GM19452 (cell line): ENCODE measurements around the gene SEMA6A.
A peak's percentile ranks its signal among the peaks of the same experiment; 100 is the strongest.
"Not testable (repeated sequence)": the region's sequence is repeated elsewhere in the genome, so short reads cannot be mapped to it uniquely, and the experiment has no call there.

Experiments
- ATAC-seq: cut with Tn5 transposase; IDR thresholded peaks from one replicate; pipeline ENCODE4 v1.9.1; 2021; ENCODE audit not compliant: unreplicated experiment

Gene SEMA6A

DNA sequence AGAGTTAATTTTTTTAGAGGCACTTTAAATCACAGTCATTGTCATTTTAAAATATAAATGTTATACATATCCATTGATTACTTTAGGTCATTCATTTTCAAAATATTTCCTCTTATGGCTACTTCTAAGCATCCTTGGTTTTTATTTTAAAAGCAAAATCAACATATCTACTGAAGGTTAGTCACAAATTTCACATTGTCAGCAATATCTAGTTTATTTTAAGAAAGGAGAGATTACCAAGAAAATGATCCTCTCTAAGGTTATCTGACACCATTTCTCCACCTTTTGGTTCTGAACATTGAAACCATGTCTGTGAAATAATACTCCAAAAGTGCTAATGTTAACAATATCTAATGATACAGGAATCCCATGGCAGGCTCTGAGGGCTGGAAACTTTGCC, 24.5 kb downstream of the SEMA6A start:
- ATAC-seq: no peak

DNA sequence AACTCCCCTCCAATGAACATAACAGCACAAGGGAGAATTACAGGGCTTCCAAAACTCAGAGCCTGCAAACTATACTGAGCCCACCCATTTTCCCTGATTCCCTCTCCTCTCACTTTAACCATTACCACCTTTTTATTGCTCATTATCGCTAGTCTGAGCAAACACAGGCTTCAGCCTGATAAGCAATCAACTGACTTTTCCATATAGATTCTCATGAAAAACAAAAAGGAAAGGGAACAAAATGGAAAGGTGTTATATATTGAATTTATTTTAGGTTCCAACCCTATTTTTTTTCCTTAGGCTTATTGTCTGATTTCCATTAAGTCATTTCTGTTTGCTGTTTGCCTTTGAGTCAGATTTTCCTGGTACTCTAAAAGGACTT, 27.9 kb downstream of the SEMA6A start:
- ATAC-seq: no peak

DNA sequence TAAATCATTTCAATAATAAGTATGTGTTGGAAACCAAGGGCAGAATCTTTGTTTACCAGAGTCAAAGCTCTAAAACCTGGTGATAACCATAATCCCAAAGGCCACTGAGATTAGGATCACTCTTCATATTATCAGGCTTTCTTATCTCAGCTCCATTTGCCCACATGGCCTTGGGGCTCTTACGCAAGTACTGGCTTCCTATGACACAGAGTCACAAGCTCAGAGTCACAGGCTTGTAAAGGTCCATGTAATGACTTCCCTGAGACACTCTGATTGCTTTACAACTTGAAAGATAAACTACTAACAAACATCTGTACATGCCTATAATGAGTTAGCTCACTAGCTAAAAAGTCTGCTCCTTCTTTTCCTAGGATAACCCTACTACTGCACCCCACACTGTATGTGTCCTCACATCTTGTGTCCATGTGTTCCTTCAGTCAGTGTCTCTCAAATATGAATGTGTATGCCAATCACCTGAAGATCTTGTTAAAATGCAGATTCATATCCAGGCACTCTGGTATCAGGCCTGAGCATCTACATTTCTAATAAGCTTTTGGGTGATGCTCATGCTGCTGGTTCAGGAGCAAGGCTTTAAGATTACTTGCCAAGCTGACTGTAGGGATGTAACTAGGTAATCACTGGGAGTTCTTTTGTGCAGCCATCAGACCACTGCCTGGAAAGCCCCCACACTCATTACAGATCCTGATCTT, 28.4 kb downstream of the SEMA6A start:
- no peak for ATAC-seq

DNA sequence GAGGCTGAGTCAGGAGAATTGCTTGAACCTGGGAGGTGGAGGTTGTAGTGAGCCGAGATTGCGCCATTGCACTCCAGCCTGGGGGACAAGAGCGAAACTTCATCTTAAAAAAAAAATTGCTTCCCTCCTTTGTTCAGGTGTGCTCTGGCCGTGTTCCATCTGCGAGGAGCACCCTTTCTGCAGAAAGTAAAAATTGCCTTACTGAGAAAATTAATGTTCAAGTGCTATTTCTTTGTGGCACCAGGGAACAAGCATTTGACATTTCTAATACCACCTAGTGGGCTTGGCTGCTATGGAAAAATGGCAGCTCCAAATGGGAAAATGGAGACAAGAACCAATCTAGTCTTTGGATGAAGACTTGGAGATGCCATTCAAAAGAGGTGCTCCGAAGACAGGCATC, 29.2 kb downstream of the SEMA6A start:
- not testable (repeated sequence) for ATAC-seq

DNA sequence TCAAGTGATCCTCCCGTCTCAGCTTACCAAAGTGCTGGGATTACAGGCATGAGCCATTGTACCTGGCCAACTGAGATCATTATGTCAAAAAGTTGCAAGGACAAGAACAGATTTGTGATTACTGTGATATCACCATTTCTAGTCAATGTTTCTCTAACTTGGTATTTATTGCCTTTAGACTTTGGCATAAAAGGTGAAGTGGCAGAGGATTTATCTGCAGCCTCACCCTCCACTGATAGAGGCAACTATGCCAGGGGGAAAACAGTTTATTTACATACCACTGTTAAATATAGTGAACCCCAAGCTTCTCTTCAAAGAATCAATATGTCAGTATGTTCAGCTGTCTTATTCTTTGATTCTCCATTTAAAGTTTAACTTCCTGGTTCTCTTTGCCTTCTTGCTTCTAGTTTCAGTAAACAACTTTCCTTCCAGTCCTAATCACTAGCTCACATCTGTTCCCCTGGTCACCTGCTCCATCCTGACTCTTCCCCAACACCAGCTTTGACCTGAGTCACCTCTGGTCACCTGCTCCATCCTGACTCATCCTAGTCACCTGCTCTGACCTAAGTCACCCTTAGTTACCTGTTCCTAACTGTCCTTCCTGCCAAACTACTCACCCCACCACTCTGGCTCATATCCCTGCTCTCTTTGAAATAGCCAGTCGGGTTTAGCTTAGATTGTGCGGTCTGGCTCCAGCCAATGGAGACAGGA, 29.9 kb downstream of the SEMA6A start:
- no peak for ATAC-seq

DNA sequence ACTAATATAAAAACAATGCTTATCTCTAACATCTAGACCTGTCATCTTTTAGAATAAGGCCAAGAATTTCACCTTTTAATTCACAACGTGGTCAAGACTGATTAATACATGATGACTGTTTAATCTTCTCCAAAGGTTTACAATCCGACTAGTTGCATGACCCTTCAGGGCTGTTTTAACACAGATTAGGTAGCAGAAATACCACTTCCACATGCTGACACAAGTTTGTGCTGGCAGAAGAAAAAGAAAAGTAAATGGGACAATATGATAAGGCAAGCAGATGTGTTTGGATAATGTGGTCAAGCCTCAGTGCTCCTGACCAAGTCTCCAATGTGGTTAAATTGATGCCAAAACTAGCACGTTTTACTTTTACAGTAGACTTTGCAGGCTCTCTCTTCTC, 31.1 kb downstream of the SEMA6A start:
- ATAC-seq: no peak

DNA sequence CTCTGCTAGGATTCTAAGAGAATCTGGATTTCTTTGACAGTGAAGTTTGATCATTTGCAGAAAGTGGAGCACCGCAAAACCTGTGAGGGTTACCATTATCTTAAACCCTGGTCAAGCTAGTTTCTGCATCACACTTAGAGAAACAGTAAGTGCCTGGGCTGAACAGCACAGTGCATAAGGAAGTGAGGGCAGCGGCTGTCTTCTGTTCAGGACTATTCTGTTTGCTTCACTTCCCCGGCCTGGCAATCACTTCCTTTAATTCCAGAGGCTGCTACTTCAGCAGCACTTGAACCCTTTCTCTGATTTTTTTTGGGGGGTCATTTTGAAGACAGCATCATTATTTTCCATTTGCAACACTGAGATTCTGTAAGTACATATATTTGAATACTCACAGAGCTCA, 32.0 kb downstream of the SEMA6A start:
- no peak for ATAC-seq

DNA sequence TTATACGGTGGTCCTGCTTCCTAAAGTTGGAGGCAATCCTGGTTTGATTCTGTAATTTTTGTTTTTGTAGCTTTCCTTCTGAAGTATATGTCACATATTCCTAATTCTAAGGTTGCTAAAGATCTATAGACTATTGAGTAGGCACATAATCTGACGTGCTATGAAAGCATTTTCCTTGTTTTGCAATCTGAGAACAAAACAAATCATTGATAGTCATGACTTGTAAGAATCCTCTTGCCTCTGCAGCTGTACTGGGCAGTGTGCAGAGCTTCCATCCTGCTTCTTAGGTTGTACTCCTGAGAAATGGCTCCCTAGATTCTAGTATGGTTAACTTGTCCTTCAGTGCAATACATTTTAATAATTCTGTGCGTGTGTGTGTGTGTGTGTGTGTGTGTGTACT, 35.4 kb downstream of the SEMA6A start:
- ATAC-seq: no peak

DNA sequence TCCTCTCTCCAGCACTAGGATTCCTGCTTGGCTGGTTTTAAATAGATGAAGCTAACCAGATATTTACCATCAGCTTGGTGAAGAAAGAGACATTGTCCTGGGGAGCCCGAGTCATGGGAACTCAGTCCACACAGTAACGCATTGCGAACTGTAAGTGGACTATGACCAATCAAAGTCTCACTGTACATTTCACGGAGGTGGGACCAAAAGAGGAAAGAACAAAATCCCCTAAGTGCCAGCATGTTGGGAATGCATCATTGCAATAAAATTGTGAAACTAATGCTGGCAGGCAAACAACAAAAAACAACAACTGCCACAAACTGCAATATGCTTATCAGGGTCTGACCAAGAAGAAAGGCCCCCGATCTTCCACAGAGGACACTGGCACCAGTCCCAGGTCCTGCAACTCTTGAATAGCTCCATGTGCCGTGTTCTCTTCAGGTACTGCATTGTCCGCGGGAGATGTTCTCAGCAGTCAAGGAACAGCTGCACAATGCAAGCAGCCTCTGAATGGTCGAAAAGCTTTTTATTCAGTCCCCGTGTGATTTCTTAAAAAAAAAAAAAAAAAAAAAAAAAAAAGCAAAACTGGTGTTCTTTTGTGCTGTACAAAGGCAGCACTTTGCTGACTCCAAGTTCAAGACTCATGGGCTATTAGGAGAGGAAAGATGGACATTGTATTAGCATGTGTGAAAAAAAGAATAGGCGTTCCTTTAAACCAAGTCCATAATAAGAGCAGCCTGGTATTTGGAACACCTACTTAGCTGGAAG, 38.1 kb downstream of the SEMA6A start:
- no peak for ATAC-seq

DNA sequence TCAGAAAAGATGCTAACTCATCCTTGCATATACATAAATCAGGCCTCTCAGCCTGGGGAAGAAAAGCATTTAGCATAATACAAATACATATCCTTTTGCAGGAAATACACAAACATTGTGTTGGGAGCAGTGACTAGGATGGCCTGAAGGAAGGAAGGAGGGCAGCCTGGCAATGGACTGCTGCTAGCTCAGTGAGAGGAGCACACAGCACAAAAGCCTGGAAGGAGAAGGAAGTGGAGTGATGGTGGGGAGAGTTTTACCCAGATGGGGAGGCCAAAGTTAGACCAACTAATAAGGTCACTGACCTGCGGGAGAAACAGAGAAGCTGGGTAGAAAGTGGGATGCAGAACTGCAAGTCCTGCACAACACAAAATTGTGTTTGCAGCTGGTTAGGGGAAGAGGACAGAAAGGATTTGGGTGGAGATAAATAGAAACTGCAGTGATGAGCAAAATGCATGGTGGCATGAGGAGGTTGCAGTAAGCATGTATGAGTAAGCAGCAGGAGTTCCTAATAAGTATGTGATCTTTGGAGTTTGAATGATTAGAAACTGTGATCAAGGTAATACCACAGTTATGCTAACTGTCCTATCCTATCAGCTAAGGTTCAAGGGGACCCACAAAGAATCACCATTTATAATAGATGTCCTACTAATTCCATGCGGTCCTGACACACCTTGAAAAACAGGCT, 39.5 kb downstream of the SEMA6A start:
- no peak for ATAC-seq

DNA sequence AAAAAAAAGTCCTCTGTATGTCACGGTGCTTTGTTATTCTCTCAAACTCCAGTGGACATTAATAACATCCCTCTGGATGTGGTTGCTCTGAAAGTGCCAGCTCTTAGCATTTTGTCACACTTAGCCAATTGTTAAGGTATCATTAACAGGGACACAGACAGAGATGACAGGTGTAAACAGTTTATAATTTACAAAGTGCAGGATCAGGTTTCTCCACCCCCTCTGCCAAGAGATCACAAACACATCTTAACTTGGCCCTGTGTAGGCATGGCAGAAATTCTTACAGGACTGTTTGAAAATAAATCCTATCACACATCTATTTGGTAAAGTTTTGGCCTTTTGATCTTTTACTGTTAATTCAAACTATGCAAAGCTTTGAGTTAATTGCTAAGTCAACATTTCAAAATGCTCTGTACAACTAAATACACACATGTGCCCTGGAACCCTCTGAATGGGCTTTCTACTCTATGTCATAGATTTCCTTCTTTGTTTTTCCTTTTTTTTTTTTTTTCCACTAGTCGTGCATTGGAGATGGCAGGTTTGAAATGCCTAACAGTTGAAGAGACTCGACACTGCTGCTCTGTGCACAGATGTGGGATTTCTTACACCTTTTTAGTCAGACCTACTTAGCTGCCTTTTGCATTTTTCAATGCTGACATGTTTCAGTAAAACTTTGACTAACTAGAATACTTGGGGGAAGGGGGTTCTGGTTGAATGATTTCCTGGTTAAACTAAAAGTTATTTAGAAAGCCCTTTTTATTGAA, 41.7 kb downstream of the SEMA6A start:
- peak; percentile 81 for ATAC-seq

DNA sequence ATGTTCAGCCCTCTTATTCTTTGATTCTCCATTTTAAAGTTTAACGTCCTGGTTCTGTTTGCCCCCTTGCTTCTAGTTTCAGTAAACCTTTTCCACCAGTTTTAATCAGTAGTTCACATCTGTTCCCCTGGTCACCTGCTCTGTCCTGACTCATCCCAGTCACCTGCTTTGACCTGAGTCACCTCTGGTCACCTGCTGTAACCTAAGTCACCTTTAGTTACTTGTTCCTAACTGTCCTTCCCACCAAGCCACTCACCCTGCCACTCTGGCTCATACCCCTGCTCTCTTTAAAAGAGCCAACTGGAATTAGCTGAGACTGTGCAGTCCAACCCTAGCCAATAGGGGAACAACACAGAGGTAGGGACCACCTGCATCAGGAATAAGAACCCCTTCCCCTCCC, 43.0 kb downstream of the SEMA6A start:
- no peak for ATAC-seq

DNA sequence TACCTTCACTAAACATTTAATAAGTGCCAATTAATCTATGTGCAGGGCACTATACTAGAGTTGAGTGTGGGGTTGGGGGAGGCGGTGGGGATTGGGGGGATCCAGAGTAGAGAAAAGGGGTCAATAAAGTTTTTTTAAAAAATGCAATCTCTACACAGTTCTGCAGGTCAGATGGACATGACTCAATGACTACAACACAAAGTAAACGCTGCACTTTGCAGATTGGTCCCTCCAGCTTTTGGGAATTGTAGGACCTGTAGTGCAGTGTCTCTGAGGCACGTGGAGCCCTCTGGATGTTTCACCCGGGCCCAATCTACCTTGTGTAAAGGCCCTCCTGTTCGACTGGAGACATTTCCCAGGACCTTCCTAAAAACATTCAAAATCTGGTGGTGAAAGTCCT, 43.5 kb downstream of the SEMA6A start:
- no peak for ATAC-seq

DNA sequence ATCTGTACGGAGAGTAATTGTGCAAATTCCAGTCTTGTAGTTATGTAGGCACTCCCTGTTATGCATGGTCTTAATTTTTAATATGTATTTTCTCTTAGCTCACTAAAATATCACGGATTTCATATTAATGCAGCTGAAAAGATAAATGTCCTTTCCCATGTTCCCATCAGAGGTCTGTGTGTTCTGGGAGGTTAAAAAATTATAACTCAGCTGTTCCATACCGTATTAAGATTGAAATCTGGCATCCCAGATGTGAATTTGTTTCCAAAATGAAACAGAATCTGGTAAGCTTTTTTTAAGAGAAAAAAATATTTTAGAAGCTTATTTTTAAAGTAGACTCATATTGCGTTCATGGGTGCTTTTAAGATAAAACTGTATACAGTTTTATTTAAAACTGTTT, 44.3 kb downstream of the SEMA6A start:
- ATAC-seq: no peak

DNA sequence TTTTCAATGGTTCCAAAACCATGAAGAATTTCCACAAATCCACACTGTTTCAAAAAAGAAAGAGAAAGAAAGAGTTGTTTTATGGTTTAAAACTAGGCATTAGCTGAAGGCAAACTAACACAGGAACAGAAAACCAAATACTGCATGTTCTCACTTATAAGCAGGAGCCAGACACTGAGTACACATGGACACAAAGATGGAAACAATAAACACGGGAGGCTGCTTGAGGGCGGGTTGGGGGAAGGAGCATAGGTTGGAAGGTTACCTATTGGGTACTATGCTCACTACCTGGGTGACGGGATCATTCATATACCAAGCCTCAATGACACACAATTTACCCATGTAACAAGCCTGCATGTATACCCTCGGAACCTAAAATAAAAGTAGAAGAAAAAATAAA, 45.0 kb downstream of the SEMA6A start:
- no peak for ATAC-seq

DNA sequence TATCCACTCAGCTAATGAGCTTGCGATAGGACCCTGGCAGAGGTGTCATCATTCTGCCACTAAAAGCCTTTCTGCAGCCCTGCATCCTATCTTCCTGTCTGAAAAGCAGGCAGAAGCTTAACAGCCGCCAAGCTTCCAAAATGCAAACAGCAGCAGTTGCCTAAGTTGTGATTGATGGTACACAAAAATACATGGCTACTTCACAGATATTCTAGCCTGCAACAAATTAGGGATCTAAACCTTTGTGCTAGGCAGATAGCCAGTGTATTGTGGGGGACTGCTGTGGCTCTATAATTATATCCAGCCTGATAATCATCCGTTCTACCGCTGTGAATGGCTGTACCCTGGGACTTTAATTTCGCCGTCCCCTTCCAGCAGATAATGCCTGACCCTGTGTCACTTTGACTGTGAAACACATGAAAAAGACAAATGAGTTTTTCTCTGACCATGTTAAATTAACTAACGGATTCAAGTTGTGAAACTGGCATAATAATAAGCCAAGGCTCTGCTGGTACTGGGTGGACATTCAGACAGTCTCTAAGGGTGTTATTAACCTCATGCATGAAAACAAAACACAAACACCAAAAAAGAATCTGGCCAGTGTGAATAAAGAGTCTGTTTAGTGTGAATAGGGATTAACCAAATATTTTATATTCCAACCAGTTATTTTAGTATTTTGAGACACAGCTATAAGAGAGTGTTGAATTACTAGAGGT, 45.9 kb downstream of the SEMA6A start:
- ATAC-seq: no peak

DNA sequence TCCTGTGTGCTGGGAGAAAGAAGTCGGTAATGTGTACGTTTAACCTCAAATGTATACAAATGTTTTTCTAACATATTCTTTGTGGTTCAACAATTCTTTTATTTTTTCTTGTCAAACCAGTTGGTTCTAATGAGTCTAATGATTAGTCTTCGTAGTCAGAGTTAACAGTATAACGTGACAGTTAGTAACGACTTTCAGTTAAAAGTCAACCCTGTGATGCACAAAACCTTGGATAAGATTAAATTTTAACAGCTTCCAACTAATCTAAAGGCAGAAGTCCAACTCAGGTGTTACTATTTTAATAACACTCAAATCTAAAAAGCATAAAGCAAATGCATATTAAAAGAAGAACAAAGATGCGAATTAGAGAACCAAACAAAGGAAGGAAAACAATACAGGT, 47.0 kb downstream of the SEMA6A start:
- no peak for ATAC-seq

DNA sequence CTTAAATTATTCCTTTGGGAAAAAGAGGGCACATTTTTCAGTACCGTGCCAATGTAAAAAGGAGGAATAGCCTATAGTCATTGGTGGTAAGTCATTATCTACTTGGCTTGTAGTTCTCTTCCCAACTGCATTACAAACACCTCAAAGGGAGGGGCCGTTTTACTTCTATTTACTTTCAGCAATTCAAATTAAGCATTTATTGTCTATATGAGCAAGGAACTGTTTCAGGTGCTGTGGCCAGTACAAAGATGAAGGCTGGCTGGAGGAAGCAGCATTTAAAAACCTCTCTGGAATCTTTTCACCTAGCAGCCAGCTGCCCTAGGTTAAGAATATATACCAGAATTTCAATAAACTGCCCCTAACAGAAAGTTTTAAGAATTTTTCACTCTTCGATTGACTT, 48.9 kb downstream of the SEMA6A start:
- ATAC-seq: no peak

DNA sequence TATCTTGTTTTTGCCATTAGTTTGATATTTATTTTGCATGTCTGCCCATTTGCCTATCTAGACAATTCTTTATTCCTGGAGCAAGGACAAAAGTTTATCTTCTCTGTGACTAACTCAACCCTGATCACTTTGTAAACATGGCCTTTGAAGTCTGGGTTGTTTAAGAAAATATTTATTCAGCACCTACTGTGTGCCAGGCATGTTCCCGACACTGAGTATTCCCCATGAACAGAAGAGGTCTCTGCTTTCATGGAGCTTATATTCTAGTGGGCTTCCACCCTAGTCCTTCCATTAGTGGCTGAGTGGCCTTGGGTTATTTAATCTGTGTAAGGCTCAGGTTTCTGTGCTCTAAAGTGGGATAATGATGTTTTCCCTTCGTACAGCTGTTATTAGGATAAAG, 49.7 kb downstream of the SEMA6A start:
- no peak for ATAC-seq
